ENCODE measurements around the gene MINDY4B.

GRCh38 chr3:150871192-150871591, 34.0 kb downstream of the MINDY4B start:
- TF ChIP-seq EP300 (IDR thresholded peaks at IDR 0.05) (no peak), CTCF (IDR thresholded peaks at IDR 0.05) (no peak), POLR2A (IDR thresholded peaks at IDR 0.05) (no peak), POLR2AphosphoS5 (IDR thresholded peaks at IDR 0.05) (no peak)

Measured in suprapubic skin (tissue), 4 donors.